HepG2 (cell line): ENCODE results near the gene MAPK14.

Source experiments
- BRD4 ChIP-seq: sonication (generic); formaldehyde crosslinking; IDR thresholded peaks from 2 replicates; pipeline ENCODE4 v1.4.0; 2020; ENCODE audit warnings: missing genetic modification reagents
- CBX1 ChIP-seq: IDR thresholded peaks from one replicate; pipeline ENCODE4 v1.6.1; 2016; ENCODE audit warnings: antibody characterized with exemption, low read depth
- JDP2 ChIP-seq: sonication (generic); formaldehyde crosslinking; IDR thresholded peaks from 2 replicates; pipeline ENCODE4 v1.8.1; 2022; ENCODE audit warnings: missing genetic modification reagents, borderline replicate concordance
- RNF2 ChIP-seq: fragments of 450-650 bp; conservative IDR thresholded peaks from 2 replicates; pipeline ENCODE4 v1.6.1; 2016; ENCODE audit warnings: low read depth
- SNAI1 ChIP-seq: sonication (generic); formaldehyde crosslinking; IDR thresholded peaks from 2 replicates; pipeline ENCODE4 v1.5.0; 2020; ENCODE audit warnings: mild to moderate bottlenecking, missing genetic modification reagents, borderline replicate concordance
- TCF7 ChIP-seq: sonication (generic); IDR thresholded peaks from 2 replicates; pipeline ENCODE4 v1.6.1; 2016; ENCODE audit warnings: antibody characterized with exemption, low read depth
- ZNF121 ChIP-seq: sonication (generic); formaldehyde crosslinking; IDR thresholded peaks from 2 replicates; pipeline ENCODE4 v1.5.0; 2020; ENCODE audit warnings: mild to moderate bottlenecking, missing genetic modification reagents
- ZNF709 ChIP-seq: sonication (generic); formaldehyde crosslinking; IDR thresholded peaks from 2 replicates; pipeline ENCODE4 v1.5.0; 2020; ENCODE audit warnings: mild to moderate bottlenecking, missing genetic modification reagents
- ZNF788 ChIP-seq: sonication (generic); formaldehyde crosslinking; IDR thresholded peaks from 2 replicates; pipeline ENCODE4 v1.5.0; 2020; ENCODE audit warnings: mild to moderate bottlenecking, missing genetic modification reagents, borderline replicate concordance
- TF ChIP-seq, protein P1 (sequence below): sonication (generic); formaldehyde crosslinking; IDR thresholded peaks from 2 replicates; pipeline ENCODE4 v1.5.0; 2020; ENCODE audit warnings: mild to moderate bottlenecking, missing genetic modification reagents, moderate library complexity
- TF ChIP-seq, protein P2 (sequence below): sonication (generic); formaldehyde crosslinking; IDR thresholded peaks from 2 replicates; pipeline ENCODE4 v1.4.0; 2020; ENCODE audit warnings: missing genetic modification reagents, borderline replicate concordance

DNA sequence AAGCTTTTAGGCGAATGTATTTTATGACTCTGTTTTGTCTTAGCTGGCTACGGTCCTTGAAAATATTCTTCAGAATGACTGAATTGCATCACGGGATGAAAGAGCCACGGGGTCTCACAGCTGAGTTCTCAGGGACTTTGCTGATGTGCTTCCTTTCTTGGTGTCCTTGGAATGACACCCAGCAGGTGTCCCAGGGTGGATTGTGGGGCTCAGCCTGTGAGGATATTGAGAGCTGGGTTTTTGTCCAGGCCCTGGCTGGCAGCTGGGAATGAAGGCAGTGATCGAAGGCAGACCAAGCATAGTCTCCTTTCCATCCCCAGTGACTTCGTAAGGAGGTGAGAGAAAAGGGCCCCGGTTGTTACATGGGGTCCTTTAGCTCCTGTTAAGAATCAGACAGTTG, 83.9 kb downstream of the MAPK14 start:
- TF ChIP-seq ZNF709: no peak
- no peak for TF ChIP-seq RNF2
- TF ChIP-seq ZNF121: no peak
- no peak for TF ChIP-seq CBX1
- no peak for TF ChIP-seq JDP2
- TF ChIP-seq BRD4 (CRISPR knock-in tag): no peak
- TF ChIP-seq, protein P1, sequence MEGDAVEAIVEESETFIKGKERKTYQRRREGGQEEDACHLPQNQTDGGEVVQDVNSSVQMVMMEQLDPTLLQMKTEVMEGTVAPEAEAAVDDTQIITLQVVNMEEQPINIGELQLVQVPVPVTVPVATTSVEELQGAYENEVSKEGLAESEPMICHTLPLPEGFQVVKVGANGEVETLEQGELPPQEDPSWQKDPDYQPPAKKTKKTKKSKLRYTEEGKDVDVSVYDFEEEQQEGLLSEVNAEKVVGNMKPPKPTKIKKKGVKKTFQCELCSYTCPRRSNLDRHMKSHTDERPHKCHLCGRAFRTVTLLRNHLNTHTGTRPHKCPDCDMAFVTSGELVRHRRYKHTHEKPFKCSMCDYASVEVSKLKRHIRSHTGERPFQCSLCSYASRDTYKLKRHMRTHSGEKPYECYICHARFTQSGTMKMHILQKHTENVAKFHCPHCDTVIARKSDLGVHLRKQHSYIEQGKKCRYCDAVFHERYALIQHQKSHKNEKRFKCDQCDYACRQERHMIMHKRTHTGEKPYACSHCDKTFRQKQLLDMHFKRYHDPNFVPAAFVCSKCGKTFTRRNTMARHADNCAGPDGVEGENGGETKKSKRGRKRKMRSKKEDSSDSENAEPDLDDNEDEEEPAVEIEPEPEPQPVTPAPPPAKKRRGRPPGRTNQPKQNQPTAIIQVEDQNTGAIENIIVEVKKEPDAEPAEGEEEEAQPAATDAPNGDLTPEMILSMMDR (CRISPR knock-in tag): no peak
- TF ChIP-seq TCF7: no peak
- no peak for TF ChIP-seq SNAI1 (CRISPR knock-in tag)
- TF ChIP-seq, protein P2, sequence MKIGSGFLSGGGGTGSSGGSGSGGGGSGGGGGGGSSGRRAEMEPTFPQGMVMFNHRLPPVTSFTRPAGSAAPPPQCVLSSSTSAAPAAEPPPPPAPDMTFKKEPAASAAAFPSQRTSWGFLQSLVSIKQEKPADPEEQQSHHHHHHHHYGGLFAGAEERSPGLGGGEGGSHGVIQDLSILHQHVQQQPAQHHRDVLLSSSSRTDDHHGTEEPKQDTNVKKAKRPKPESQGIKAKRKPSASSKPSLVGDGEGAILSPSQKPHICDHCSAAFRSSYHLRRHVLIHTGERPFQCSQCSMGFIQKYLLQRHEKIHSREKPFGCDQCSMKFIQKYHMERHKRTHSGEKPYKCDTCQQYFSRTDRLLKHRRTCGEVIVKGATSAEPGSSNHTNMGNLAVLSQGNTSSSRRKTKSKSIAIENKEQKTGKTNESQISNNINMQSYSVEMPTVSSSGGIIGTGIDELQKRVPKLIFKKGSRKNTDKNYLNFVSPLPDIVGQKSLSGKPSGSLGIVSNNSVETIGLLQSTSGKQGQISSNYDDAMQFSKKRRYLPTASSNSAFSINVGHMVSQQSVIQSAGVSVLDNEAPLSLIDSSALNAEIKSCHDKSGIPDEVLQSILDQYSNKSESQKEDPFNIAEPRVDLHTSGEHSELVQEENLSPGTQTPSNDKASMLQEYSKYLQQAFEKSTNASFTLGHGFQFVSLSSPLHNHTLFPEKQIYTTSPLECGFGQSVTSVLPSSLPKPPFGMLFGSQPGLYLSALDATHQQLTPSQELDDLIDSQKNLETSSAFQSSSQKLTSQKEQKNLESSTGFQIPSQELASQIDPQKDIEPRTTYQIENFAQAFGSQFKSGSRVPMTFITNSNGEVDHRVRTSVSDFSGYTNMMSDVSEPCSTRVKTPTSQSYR: no peak
- TF ChIP-seq ZNF788 (CRISPR knock-in tag): no peak
